NCI-H2171 treated with DMSO at 0.1 percent for 48 hours (cell line): Measurements from ENCODE around the gene CDC37.

Experiments used
- DNase-seq: peaks from one replicate; lab custom pipeline; 2025; lab: John Stamatoyannopoulos, UW

The CDC37 gene

GRCh38 chr19:10353793-10354391 is 49.5 kb downstream of the CDC37 start:
- DNase-seq = peak; percentile 90

GRCh38 chr19:10352764-10353671 is 50.3 kb downstream of the CDC37 start:
- DNase-seq = peak; percentile 94

- DNase-seq = no peak
Measured at GRCh38 chr19:10346509-10346908, 56.8 kb downstream of the CDC37 start.

GRCh38 chr19:10344780-10345179 is 58.6 kb downstream of the CDC37 start:
- no peak for DNase-seq

GRCh38 chr19:10343495-10343894 is 59.8 kb downstream of the CDC37 start:
- no peak for DNase-seq
